ENCODE data around the gene ST3GAL4.

DNA sequence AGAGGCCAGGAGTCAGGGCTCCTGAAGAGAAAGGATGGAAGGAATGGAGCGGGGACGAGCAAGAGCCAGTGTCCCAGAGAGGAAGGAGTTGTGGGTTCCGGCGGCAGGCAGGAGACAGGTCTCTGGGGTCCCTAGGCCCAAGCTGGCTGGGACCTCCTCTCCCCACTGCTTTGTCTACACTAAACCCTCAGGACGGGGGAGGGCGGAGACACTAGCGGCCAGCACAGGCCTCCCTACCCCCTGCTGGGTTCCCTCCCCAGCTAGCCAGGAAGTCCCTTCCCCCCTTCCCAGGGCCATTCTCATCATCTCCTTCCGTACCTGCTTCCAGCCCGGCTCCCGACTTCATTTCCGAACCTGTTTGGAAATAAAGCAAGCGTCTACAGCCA, 79.5 kb downstream of the ST3GAL4 start:
- TF ChIP-seq, protein P1, sequence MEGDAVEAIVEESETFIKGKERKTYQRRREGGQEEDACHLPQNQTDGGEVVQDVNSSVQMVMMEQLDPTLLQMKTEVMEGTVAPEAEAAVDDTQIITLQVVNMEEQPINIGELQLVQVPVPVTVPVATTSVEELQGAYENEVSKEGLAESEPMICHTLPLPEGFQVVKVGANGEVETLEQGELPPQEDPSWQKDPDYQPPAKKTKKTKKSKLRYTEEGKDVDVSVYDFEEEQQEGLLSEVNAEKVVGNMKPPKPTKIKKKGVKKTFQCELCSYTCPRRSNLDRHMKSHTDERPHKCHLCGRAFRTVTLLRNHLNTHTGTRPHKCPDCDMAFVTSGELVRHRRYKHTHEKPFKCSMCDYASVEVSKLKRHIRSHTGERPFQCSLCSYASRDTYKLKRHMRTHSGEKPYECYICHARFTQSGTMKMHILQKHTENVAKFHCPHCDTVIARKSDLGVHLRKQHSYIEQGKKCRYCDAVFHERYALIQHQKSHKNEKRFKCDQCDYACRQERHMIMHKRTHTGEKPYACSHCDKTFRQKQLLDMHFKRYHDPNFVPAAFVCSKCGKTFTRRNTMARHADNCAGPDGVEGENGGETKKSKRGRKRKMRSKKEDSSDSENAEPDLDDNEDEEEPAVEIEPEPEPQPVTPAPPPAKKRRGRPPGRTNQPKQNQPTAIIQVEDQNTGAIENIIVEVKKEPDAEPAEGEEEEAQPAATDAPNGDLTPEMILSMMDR (conservative IDR thresholded peaks at IDR 0.05), result no peak
- TF ChIP-seq ZFX (IDR thresholded peaks at IDR 0.05), result no peak
